HEK293 (cell line): ENCODE measurements around the gene BCL2.

Source experiments
- CTCF ChIA-PET: fragments of 350-600 bp; formaldehyde crosslinking; extraction: SDS; loops from one replicate; lab custom pipeline; 2021; ENCODE audit warnings: antibody characterized with exemption; lab: Yijun Ruan, JAX
- POLR2A ChIA-PET: fragments of 300-600 bp; formaldehyde crosslinking; extraction: SDS; loops from one replicate; lab custom pipeline; 2020; ENCODE audit warnings: antibody characterized with exemption, inconsistent platforms; lab: Yijun Ruan, JAX
- H3K27ac ChIP-seq: fragments of 200-500 bp; sonication (Bioruptor generic); 2 replicates; pipeline ENCODE4 v1.5.1; 2014; ENCODE audit warnings: low read depth, low read length, control low read depth, inconsistent platforms; ENCODE audit errors: extremely low read depth
- H3K36me3 ChIP-seq, 2 experiments: fragments of 200-500 bp in 1 of 2; sonication (Bioruptor generic) in 1 of 2; 1 replicate in 1 of 2; 2 replicates in 1 of 2; pipeline ENCODE4 v1.5.1; 2014 to 2017; ENCODE audit warnings: inconsistent platforms in 2 of 2, low read length in 2 of 2; ENCODE audit not compliant: control insufficient read depth in 2 of 2, insufficient read depth in 1 of 2
- H3K4me1 ChIP-seq: fragments of 200-500 bp; sonication (Bioruptor generic); 2 replicates; pipeline ENCODE4 v1.5.1; 2014; ENCODE audit warnings: mild to moderate bottlenecking, low read length, inconsistent platforms; ENCODE audit not compliant: control insufficient read depth, insufficient read depth
- H3K4me3 ChIP-seq: 2 replicates; pipeline ENCODE4 v1.5.1; 2011; ENCODE audit warnings: low read depth, mild to moderate bottlenecking, control low read depth, low read length, moderate library complexity
- H3K9me3 ChIP-seq: fragments of 200-500 bp; sonication (Bioruptor generic); 2 replicates; pipeline ENCODE4 v1.5.1; 2014; ENCODE audit warnings: low read depth, low read length, inconsistent platforms; ENCODE audit not compliant: control insufficient read depth, insufficient read depth
- BCL6B ChIP-seq: fragments of 450-650 bp; formaldehyde crosslinking; IDR thresholded peaks from 2 replicates; pipeline ENCODE4 v1.5.1; 2017; ENCODE audit warnings: missing biosample characterization, missing genetic modification characterization
- EGR2 ChIP-seq: fragments of 450-650 bp; formaldehyde crosslinking; IDR thresholded peaks from 2 replicates; pipeline ENCODE4 v1.5.1; 2016; ENCODE audit warnings: low read depth, missing biosample characterization, missing genetic modification characterization
- GFI1B ChIP-seq: fragments of 450-650 bp; formaldehyde crosslinking; IDR thresholded peaks from 2 replicates; pipeline ENCODE4 v1.5.1; 2016; ENCODE audit warnings: missing biosample characterization, missing genetic modification characterization
- GLI4 ChIP-seq: fragments of 450-650 bp; formaldehyde crosslinking; IDR thresholded peaks from 2 replicates; pipeline ENCODE4 v1.5.1; 2016; ENCODE audit warnings: missing biosample characterization, missing genetic modification characterization
- KLF8 ChIP-seq: fragments of 450-650 bp; formaldehyde crosslinking; IDR thresholded peaks from 2 replicates; pipeline ENCODE4 v1.5.1; 2016; ENCODE audit warnings: missing biosample characterization, missing genetic modification characterization
- TSHZ1 ChIP-seq: fragments of 450-650 bp; formaldehyde crosslinking; IDR thresholded peaks from 2 replicates; pipeline ENCODE4 v1.5.1; 2016; ENCODE audit warnings: missing biosample characterization, missing genetic modification characterization, borderline replicate concordance
- ZBTB48 ChIP-seq: fragments of 450-650 bp; formaldehyde crosslinking; IDR thresholded peaks from 2 replicates; pipeline ENCODE4 v1.5.1; 2016; ENCODE audit warnings: missing biosample characterization, missing genetic modification characterization
- ZFP37 ChIP-seq: fragments of 450-650 bp; formaldehyde crosslinking; IDR thresholded peaks from 2 replicates; pipeline ENCODE4 v1.5.1; 2016; ENCODE audit warnings: missing biosample characterization, missing genetic modification characterization
- ZFP41 ChIP-seq: fragments of 450-650 bp; formaldehyde crosslinking; IDR thresholded peaks from 2 replicates; pipeline ENCODE4 v1.5.1; 2016; ENCODE audit warnings: missing biosample characterization, missing genetic modification characterization, borderline replicate concordance
- ZNF133 ChIP-seq: fragments of 450-650 bp; formaldehyde crosslinking; IDR thresholded peaks from 2 replicates; pipeline ENCODE4 v1.5.1; 2016; ENCODE audit warnings: missing biosample characterization, missing genetic modification characterization
- ZNF211 ChIP-seq: fragments of 450-650 bp; formaldehyde crosslinking; IDR thresholded peaks from 2 replicates; pipeline ENCODE4 v1.5.1; 2016; ENCODE audit warnings: low read depth, missing biosample characterization, missing genetic modification characterization
- ZNF529 ChIP-seq: fragments of 450-650 bp; formaldehyde crosslinking; IDR thresholded peaks from 2 replicates; pipeline ENCODE4 v1.5.1; 2017; ENCODE audit warnings: missing genetic modification characterization, missing biosample characterization; ENCODE audit not compliant: insufficient replicate concordance
- ZNF654 ChIP-seq: fragments of 450-650 bp; formaldehyde crosslinking; IDR thresholded peaks from 2 replicates; pipeline ENCODE4 v1.5.1; 2016; ENCODE audit warnings: low read depth, missing biosample characterization, missing genetic modification characterization
- ZNF692 ChIP-seq: fragments of 450-650 bp; formaldehyde crosslinking; IDR thresholded peaks from 2 replicates; pipeline ENCODE4 v1.5.1; 2016; ENCODE audit warnings: missing biosample characterization, missing genetic modification characterization
- ZNF776 ChIP-seq: fragments of 450-650 bp; formaldehyde crosslinking; IDR thresholded peaks from 2 replicates; pipeline ENCODE4 v1.5.0; 2017; ENCODE audit warnings: missing biosample characterization, missing genetic modification characterization, borderline replicate concordance
- ZNF785 ChIP-seq: fragments of 450-650 bp; formaldehyde crosslinking; IDR thresholded peaks from 2 replicates; pipeline ENCODE4 v1.5.1; 2016; ENCODE audit warnings: missing biosample characterization, missing genetic modification characterization
- ZNF830 ChIP-seq: fragments of 450-650 bp; IDR thresholded peaks from 2 replicates; pipeline ENCODE4 v1.5.0; 2018; ENCODE audit warnings: missing biosample characterization, missing genetic modification characterization, low read depth, mild to moderate bottlenecking, moderate library complexity
- ZNF837 ChIP-seq: fragments of 450-650 bp; formaldehyde crosslinking; IDR thresholded peaks from 2 replicates; pipeline ENCODE4 v1.5.1; 2016; ENCODE audit warnings: missing biosample characterization, missing genetic modification characterization
- ZSCAN18 ChIP-seq: fragments of 450-650 bp; formaldehyde crosslinking; IDR thresholded peaks from 2 replicates; pipeline ENCODE4 v1.5.1; 2016; ENCODE audit warnings: missing biosample characterization, missing genetic modification characterization
- ZSCAN5A ChIP-seq: fragments of 450-650 bp; formaldehyde crosslinking; IDR thresholded peaks from 2 replicates; pipeline ENCODE4 v1.5.1; 2016; ENCODE audit warnings: missing biosample characterization, missing genetic modification characterization

The BCL2 gene

GRCh38 chr18:63326011-63326410 is 6.4 kb upstream of the BCL2 start:
- no peak overlapping the region for H3K27ac ChIP-seq
- ChIA-PET POLR2A (no interaction called here), CTCF (interaction anchor here (0.6 to 6.8 kb wide), 12 partner anchors 15 to 935 kb away, joined by 3 to 119 read pairs (median 4); no protein-coding TSS in a partner anchor)
- peaks cover 1 to 7% of the 10 kb centered on the region in 2 experiments for H3K36me3 ChIP-seq
- H3K4me1 ChIP-seq: peaks cover 2% of the 10 kb centered on the region; the same call in 1 of the 2 replicates
- no peaks in the 10 kb centered on the region for H3K9me3 ChIP-seq
- H3K4me3 ChIP-seq: no peak overlapping the region
- no peak for TF ChIP-seq BCL6B (tag by site-specific recombination)
- no peak for TF ChIP-seq KLF8
- no peak for TF ChIP-seq GFI1B (tag by site-specific recombination)
- TF ChIP-seq ZNF529 (tag by site-specific recombination): no peak
- TF ChIP-seq ZFP41 (tag by site-specific recombination): no peak

GRCh38 chr18:63325086-63325686 is 5.6 kb upstream of the BCL2 start:
- ChIA-PET CTCF (interaction anchor here (0.5 to 6.8 kb wide), 13 partner anchors 15 to 689 kb away, joined by 3 to 119 read pairs (median 8); no protein-coding TSS in a partner anchor), POLR2A (interaction anchor here (0.8 kb wide), 1 partner anchor 98 kb away, joined by 3 read pairs; the partner anchor contains the start of gene VPS4B)
- peaks cover 2% of the 10 kb centered on the region; the same call in 1 of the 2 replicates for H3K4me1 ChIP-seq
- H3K4me3 ChIP-seq: no peak overlapping the region
- no peak overlapping the region for H3K27ac ChIP-seq
- TF ChIP-seq ZNF837 (no peak), EGR2 (tag by site-specific recombination) (no peak), ZBTB48 (tag by site-specific recombination) (no peak), ZNF830 (tag by site-specific recombination) (no peak), ZNF785 (no peak), TSHZ1 (no peak)
- H3K36me3 ChIP-seq: peaks cover 0 to 1% of the 10 kb centered on the region in 2 experiments; a peak in 2 of 3 replicates
- no peaks in the 10 kb centered on the region for H3K9me3 ChIP-seq

- no peak overlapping the region for H3K27ac ChIP-seq
- no peaks in the 10 kb centered on the region for H3K36me3 ChIP-seq
- peaks cover 4% of the 10 kb centered on the region; the same call in 1 of the 2 replicates for H3K4me1 ChIP-seq
- H3K4me3 ChIP-seq: no peak overlapping the region
- no peaks in the 10 kb centered on the region for H3K9me3 ChIP-seq
- CTCF ChIA-PET: interaction anchor here (0.5 to 6.8 kb wide), 45 partner anchors 8 to 532 kb away, joined by 3 to 119 read pairs (median 4); no protein-coding TSS in a partner anchor
- POLR2A ChIA-PET: interaction anchor here (0.7 kb wide), 1 partner anchor 800 kb away, joined by 3 read pairs; the partner anchor contains the start of gene ZCCHC2
- TF ChIP-seq ZNF654 (tag by site-specific recombination): peak; percentile 82
- TF ChIP-seq ZNF211 (tag by site-specific recombination): no peak
- 0 out of 2 replicates have a peak, but pooled peaks have one; percentile 47 for TF ChIP-seq ZFP37 (tag by site-specific recombination)
- no peak for TF ChIP-seq GLI4 (tag by site-specific recombination)
- TF ChIP-seq ZSCAN18 (tag by site-specific recombination): no peak
- TF ChIP-seq ZNF692 (tag by site-specific recombination): 0 out of 2 replicates have a peak, but pooled peaks have one; percentile 28
- TF ChIP-seq ZSCAN5A (tag by site-specific recombination): no peak
- no peak for TF ChIP-seq ZNF133 (tag by site-specific recombination)
- 0 out of 2 replicates have a peak, but pooled peaks have one; percentile 31 for TF ChIP-seq ZNF776 (tag by site-specific recombination)
Observed at GRCh38 chr18:63322908-63323634, 3.5 kb upstream of the BCL2 start.
